T-cell (primary cell): ENCODE results near the gene TTBK1. TPM values are rescaled to one million over a fixed set of nuclear protein-coding genes. Genes with fewer than 3 reads are reported as not detected.
A peak's percentile ranks its signal among the peaks of the same experiment; 100 is the strongest.

ENCODE experiments used
- ATAC-seq, 4 experiments: fragments of 200-7000 bp in 3 of 4; fragments of 150-1000 bp in 1 of 4; cut with Tn5 transposase; replicated peaks in 1 of 4; 1 replicate in 3 of 4; 2 replicates in 1 of 4; pipeline ENCODE4 v1.10.0; 2021; ENCODE audit warnings: moderate library complexity in 3 of 4, mild to moderate bottlenecking in 2 of 4, moderate number of reproducible peaks in 1 of 4
- CTCF ChIA-PET, 2 donors: fragments of 300-600 bp; sonication (Branson Sonifier 250); formaldehyde crosslinking; loops; one replicate each; lab custom pipeline; 2022; ENCODE audit warnings: antibody characterized with exemption in 2 of 2; lab: Charles Lee
- POLR2A ChIA-PET, 2 donors: fragments of 300-600 bp; sonication (Branson Sonifier 250); formaldehyde crosslinking; loops; one replicate each; lab custom pipeline; 2022; ENCODE audit warnings: antibody characterized with exemption in 2 of 2; lab: Charles Lee
- DNase-seq, 35 experiments: peaks; one replicate each; pipeline versions ENCODE4 v3.0.0 to v3.0.0-alpha.2; 2013 to 2023
- H3K27ac ChIP-seq: one replicate; pipeline ENCODE4 v1.5.1; 2013; ENCODE audit warnings: low read length
- H3K27me3 ChIP-seq, 2 experiments: replicated peaks in 1 of 2; 1 replicate in 1 of 2; 2 replicates in 1 of 2; pipeline versions ENCODE4 v1.6.1 to v1.7.0; 2013; ENCODE audit warnings: low read length in 1 of 2, mixed read lengths in 1 of 2; ENCODE audit not compliant: control insufficient read depth in 2 of 2, insufficient read depth in 2 of 2; ENCODE audit errors: extremely low read depth in 1 of 2
- H3K36me3 ChIP-seq, 2 donors: 1 replicate in 1 of 2; 2 replicates in 1 of 2; pipeline versions ENCODE4 v1.6.1 to v1.7.0; 2013; ENCODE audit warnings: low read length in 1 of 2; ENCODE audit not compliant: control insufficient read depth in 2 of 2, insufficient read depth in 1 of 2; ENCODE audit errors: extremely low read depth in 1 of 2
- H3K4me1 ChIP-seq, 2 experiments: 1 replicate in 1 of 2; 2 replicates in 1 of 2; pipeline versions ENCODE4 v1.6.1 to v1.7.0; 2013; ENCODE audit warnings: low read length in 2 of 2, mixed read lengths in 1 of 2; ENCODE audit not compliant: insufficient read depth in 2 of 2, control insufficient read depth in 1 of 2; ENCODE audit errors: extremely low read depth in 1 of 2
- H3K4me3 ChIP-seq, 2 donors: 1 replicate in 1 of 2; 2 replicates in 1 of 2; pipeline versions ENCODE4 v1.5.1 to v1.7.0; 2013; ENCODE audit warnings: mild to moderate bottlenecking in 2 of 2, low read length in 1 of 2, moderate library complexity in 1 of 2; ENCODE audit not compliant: control insufficient read depth in 1 of 2; ENCODE audit errors: extremely low read depth in 1 of 2
- H3K9me3 ChIP-seq: 2 replicates; pipeline ENCODE4 v1.7.0; 2013
- H3K27ac Mint-ChIP-seq, 2 donors: one replicate each; pipeline ENCODE4 v1.8.0; 2020 to 2021; ENCODE audit warnings: mild to moderate bottlenecking in 2 of 2, mixed read lengths in 2 of 2
- H3K27me3 Mint-ChIP-seq, 2 donors: one replicate each; pipeline ENCODE4 v1.8.0; 2021 to 2022; ENCODE audit warnings: mixed read lengths in 2 of 2
- H3K36me3 Mint-ChIP-seq: one replicate; pipeline ENCODE4 v1.8.0; 2021; ENCODE audit warnings: mixed read lengths
- H3K4me1 Mint-ChIP-seq, 3 donors: one replicate each; pipeline ENCODE4 v1.8.0; 2020 to 2022; ENCODE audit warnings: mixed read lengths in 3 of 3, mild to moderate bottlenecking in 1 of 3
- H3K4me3 Mint-ChIP-seq, 3 donors: one replicate each; pipeline ENCODE4 v1.8.0; 2020 to 2022; ENCODE audit warnings: mild to moderate bottlenecking in 3 of 3, mixed read lengths in 3 of 3, moderate library complexity in 3 of 3
- H3K9me3 Mint-ChIP-seq, 3 donors: one replicate each; pipeline ENCODE4 v1.8.0; 2020 to 2022; ENCODE audit warnings: mixed read lengths in 3 of 3
- WGBS: methylation state at CpG from one replicate; pipeline ENCODE4 v1.1.5; 2013; ENCODE audit warnings: missing lambda C conversion rate; ENCODE audit not compliant: insufficient coverage; 5-methylcytosine and 5-hydroxymethylcytosine counted together
- total RNA-seq, 35 experiments: library from RNA in 6 of 35; stranded (reverse) in 6 of 35; fragments of 120-200 nt in 1 of 35; gene quantifications; one replicate each; pipeline versions ENCODE4 v1.2.1 to v1.2.4 and lab custom pipeline; 2013 to 2026

Gene TTBK1
- total RNA-seq, 5 donors from 2014 or later (not counting 1 experiment from before 2014, with no cell fraction given) = 0.03 to 0.07 TPM; not detected in 3

GRCh38 chr6:43308101-43308989 is 65.1 kb downstream of the TTBK1 start, which contains the start of gene CRIP3:
Gene CRIP3 (minus strand): TSS chr6:43308826. CDS start chr6:43308792, 34 bp downstream.
- no peak within 1 kb of the TSS for H3K27ac ChIP-seq
- H3K4me1 ChIP-seq = peaks cover 0 to 17% of the 10 kb centered on the region in 2 experiments
- ATAC-seq = peak; percentile 84 to 88 (median 87)
- Mint-ChIP-seq H3K27ac (peak within 1 kb of the TSS in 1 of 2 donors; percentile 31), H3K9me3 (no peaks in the 10 kb centered on the region), H3K4me1 (peaks cover 10 to 18% (median 13%) of the 10 kb centered on the region in 3 donors), H3K4me3 (peak within 1 kb of the TSS; percentile 78 to 80 (median 79)), H3K27me3 (peaks cover 0 to 2% of the 10 kb centered on the region in 2 donors), H3K36me3 (no peaks in the 10 kb centered on the region)
- ChIA-PET CTCF (interaction anchor here (0.6 to 1.4 kb wide), 8 partner anchors 25 to 303 kb away, joined by 3 to 12 read pairs (median 5); partner anchors contain the start of gene ZNF318 (in 1 of the 2)), POLR2A (interaction anchor here (0.6 kb wide), 2 partner anchors 10 to 70 kb away, joined by 3 to 4 read pairs; no protein-coding TSS in a partner anchor)
- H3K36me3 ChIP-seq = no peaks in the 10 kb centered on the region
- H3K9me3 ChIP-seq = no peaks in the 10 kb centered on the region
- H3K4me3 ChIP-seq = peak within 1 kb of the TSS; percentile 54 to 55
- peaks cover 0 to 18% of the 10 kb centered on the region in 2 experiments for H3K27me3 ChIP-seq
- WGBS = 12% methylated on average over 33 of the region's 39 CpGs
- peak in 34 of 35 experiments; percentile 18 to 65 (median 42) for DNase-seq

- peaks cover 0 to 17% of the 10 kb centered on the region in 2 experiments for H3K4me1 ChIP-seq
- no peaks in the 10 kb centered on the region for H3K36me3 ChIP-seq
- peaks cover 0 to 18% of the 10 kb centered on the region in 2 experiments for H3K27me3 ChIP-seq
- Mint-ChIP-seq H3K27me3 (peaks cover 0 to 2% of the 10 kb centered on the region in 2 donors), H3K9me3 (no peaks in the 10 kb centered on the region), H3K27ac (no peak overlapping the region), H3K4me1 (peaks cover 10 to 18% (median 13%) of the 10 kb centered on the region in 3 donors), H3K36me3 (no peaks in the 10 kb centered on the region), H3K4me3 (peak overlapping the region; percentile 78 to 80 (median 79))
- H3K9me3 ChIP-seq = no peaks in the 10 kb centered on the region
- ChIA-PET CTCF (interaction anchor here (0.6 to 1.4 kb wide), 5 partner anchors 33 to 89 kb away, joined by 4 to 12 read pairs (median 4); partner anchors contain the start of gene ZNF318 (in 1 of the 2)), POLR2A (interaction anchor here in 1 of 2 donors (0.5 kb wide), 1 partner anchor 399 kb away, joined by 3 read pairs; no protein-coding TSS in a partner anchor)
- peak overlapping the region; percentile 54 to 55 for H3K4me3 ChIP-seq
- DNase-seq (no peak), ATAC-seq (peak in 1 of 4 experiments; percentile 6)
- WGBS = 47% methylated on average over 6 of the region's 9 CpGs
- no peak overlapping the region for H3K27ac ChIP-seq
Observed at GRCh38 chr6:43308990-43309477, 65.8 kb downstream of the TTBK1 start.

- no peaks in the 10 kb centered on the region for H3K9me3 ChIP-seq
- no peaks in the 10 kb centered on the region for H3K36me3 Mint-ChIP-seq
- no peaks in the 10 kb centered on the region for H3K9me3 Mint-ChIP-seq
- peaks cover 0 to 17% of the 10 kb centered on the region in 2 experiments for H3K4me1 ChIP-seq
- H3K4me3 ChIP-seq = no peak overlapping the region
- DNase-seq = no peak
- POLR2A ChIA-PET = no interaction called here
- peak overlapping the region in 1 of 3 donors; percentile 13 for H3K4me3 Mint-ChIP-seq
- H3K27me3 Mint-ChIP-seq = peaks cover 0 to 2% of the 10 kb centered on the region in 2 donors
- H3K27ac ChIP-seq = no peak overlapping the region
- peaks cover 10 to 18% (median 13%) of the 10 kb centered on the region in 3 donors for H3K4me1 Mint-ChIP-seq
- peaks cover 0 to 18% of the 10 kb centered on the region in 2 experiments for H3K27me3 ChIP-seq
- no peak overlapping the region for H3K27ac Mint-ChIP-seq
- CTCF ChIA-PET = interaction anchor here in 1 of 2 donors (0.6 kb wide), 1 partner anchor 48 kb away, joined by 6 read pairs; no protein-coding TSS in a partner anchor
- WGBS = no CpG with 5 or more reads among the region's 2 CpGs
- ATAC-seq = no peak
- H3K36me3 ChIP-seq = no peaks in the 10 kb centered on the region
Observed at GRCh38 chr6:43310134-43310533, 66.9 kb downstream of the TTBK1 start.

GRCh38 chr6:43310624-43311023 is 67.3 kb downstream of the TTBK1 start:
- ChIA-PET POLR2A (no interaction called here), CTCF (no interaction called here)
- ATAC-seq (no peak), DNase-seq (no peak)
- H3K4me3 ChIP-seq = no peak overlapping the region
- H3K27ac Mint-ChIP-seq = no peak overlapping the region
- peaks cover 0 to 18% of the 10 kb centered on the region in 2 experiments for H3K27me3 ChIP-seq
- H3K4me1 Mint-ChIP-seq = peaks cover 10 to 18% (median 13%) of the 10 kb centered on the region in 3 donors
- no peaks in the 10 kb centered on the region for H3K36me3 ChIP-seq
- no peak overlapping the region for H3K27ac ChIP-seq
- no peak overlapping the region for H3K4me3 Mint-ChIP-seq
- H3K27me3 Mint-ChIP-seq = peaks cover 0 to 2% of the 10 kb centered on the region in 2 donors
- H3K4me1 ChIP-seq = peaks cover 0 to 17% of the 10 kb centered on the region in 2 experiments
- H3K9me3 ChIP-seq = no peaks in the 10 kb centered on the region
- no peaks in the 10 kb centered on the region for H3K9me3 Mint-ChIP-seq
- H3K36me3 Mint-ChIP-seq = no peaks in the 10 kb centered on the region

GRCh38 chr6:43311666-43312065 is 68.4 kb downstream of the TTBK1 start:
- Mint-ChIP-seq H3K27me3 (peaks cover 0 to 2% of the 10 kb centered on the region in 2 donors), H3K36me3 (peaks cover 2% of the 10 kb centered on the region), H3K27ac (no peak overlapping the region), H3K9me3 (no peaks in the 10 kb centered on the region), H3K4me3 (no peak overlapping the region), H3K4me1 (peaks cover 10 to 18% (median 13%) of the 10 kb centered on the region in 3 donors)
- DNase-seq (no peak), ATAC-seq (no peak)
- POLR2A ChIA-PET = interaction anchor here in 1 of 2 donors (0.9 kb wide), 1 partner anchor 47 kb away, joined by 3 read pairs; no protein-coding TSS in a partner anchor
- Histone ChIP-seq H3K36me3 (no peaks in the 10 kb centered on the region), H3K27me3 (peaks cover 0 to 18% of the 10 kb centered on the region in 2 experiments), H3K4me3 (no peak overlapping the region), H3K4me1 (peaks cover 0 to 17% of the 10 kb centered on the region in 2 experiments), H3K27ac (no peak overlapping the region), H3K9me3 (no peaks in the 10 kb centered on the region)
- CTCF ChIA-PET = interaction anchor here in 1 of 2 donors (0.6 kb wide), 1 partner anchor 75 kb away, joined by 4 read pairs; no protein-coding TSS in a partner anchor
- WGBS = 77% methylated on average over 2 of the region's 3 CpGs

- WGBS = no CpG with 5 or more reads among the region's 1 CpG
Observed at GRCh38 chr6:43313813-43314212, 70.5 kb downstream of the TTBK1 start.

More at GRCh38 chr6:43313813-43314212, 70.5 kb downstream of the TTBK1 start:
- Histone ChIP-seq H3K4me1 (peaks cover 0 to 8% of the 10 kb centered on the region in 2 experiments), H3K9me3 (no peaks in the 10 kb centered on the region), H3K4me3 (no peak overlapping the region), H3K36me3 (no peaks in the 10 kb centered on the region), H3K27me3 (peaks cover 0 to 5% of the 10 kb centered on the region in 2 experiments), H3K27ac (no peak overlapping the region)
- Mint-ChIP-seq H3K27me3 (peaks cover 0 to 2% of the 10 kb centered on the region in 2 donors), H3K9me3 (no peaks in the 10 kb centered on the region), H3K27ac (no peak overlapping the region), H3K36me3 (peaks cover 9% of the 10 kb centered on the region), H3K4me1 (peaks cover 6 to 10% (median 7%) of the 10 kb centered on the region in 3 donors), H3K4me3 (no peak overlapping the region)
- DNase-seq (no peak), ATAC-seq (no peak)
- CTCF ChIA-PET = no interaction called here
- POLR2A ChIA-PET = no interaction called here
